HG02870 (cell line): ENCODE data around the gene CSF3.
A peak's percentile ranks its signal among the peaks of the same experiment; 100 is the strongest.

ENCODE experiments used
- ATAC-seq: cut with Tn5 transposase; IDR thresholded peaks from one replicate; pipeline ENCODE4 v1.9.1; 2021; ENCODE audit warnings: mild to moderate bottlenecking, moderate library complexity; ENCODE audit not compliant: unreplicated experiment

Gene CSF3, protein sequence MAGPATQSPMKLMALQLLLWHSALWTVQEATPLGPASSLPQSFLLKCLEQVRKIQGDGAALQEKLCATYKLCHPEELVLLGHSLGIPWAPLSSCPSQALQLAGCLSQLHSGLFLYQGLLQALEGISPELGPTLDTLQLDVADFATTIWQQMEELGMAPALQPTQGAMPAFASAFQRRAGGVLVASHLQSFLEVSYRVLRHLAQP

DNA sequence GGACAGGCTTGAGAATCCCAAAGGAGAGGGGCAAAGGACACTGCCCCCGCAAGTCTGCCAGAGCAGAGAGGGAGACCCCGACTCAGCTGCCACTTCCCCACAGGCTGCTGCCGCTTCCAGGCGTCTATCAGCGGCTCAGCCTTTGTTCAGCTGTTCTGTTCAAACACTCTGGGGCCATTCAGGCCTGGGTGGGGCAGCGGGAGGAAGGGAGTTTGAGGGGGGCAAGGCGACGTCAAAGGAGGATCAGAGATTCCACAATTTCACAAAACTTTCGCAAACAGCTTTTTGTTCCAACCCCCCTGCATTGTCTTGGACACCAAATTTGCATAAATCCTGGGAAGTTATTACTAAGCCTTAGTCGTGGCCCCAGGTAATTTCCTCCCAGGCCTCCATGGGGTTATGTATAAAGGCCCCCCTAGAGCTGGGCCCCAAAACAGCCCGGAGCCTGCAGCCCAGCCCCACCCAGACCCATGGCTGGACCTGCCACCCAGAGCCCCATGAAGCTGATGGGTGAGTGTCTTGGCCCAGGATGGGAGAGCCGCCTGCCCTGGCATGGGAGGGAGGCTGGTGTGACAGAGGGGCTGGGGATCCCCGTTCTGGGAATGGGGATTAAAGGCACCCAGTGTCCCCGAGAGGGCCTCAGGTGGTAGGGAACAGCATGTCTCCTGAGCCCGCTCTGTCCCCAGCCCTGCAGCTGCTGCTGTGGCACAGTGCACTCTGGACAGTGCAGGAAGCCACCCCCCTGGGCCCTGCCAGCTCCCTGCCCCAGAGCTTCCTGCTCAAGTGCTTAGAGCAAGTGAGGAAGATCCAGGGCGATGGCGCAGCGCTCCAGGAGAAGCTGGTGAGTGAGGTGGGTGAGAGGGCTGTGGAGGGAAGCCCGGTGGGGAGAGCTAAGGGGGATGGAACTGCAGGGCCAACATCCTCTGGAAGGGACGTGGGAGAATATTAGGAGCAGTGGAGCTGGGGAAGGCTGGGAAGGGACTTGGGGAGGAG lies at the start of gene CSF3:
Gene CSF3 (plus strand): TSS at position 436 of the 993 bp plus-strand sequence. CDS start 35 bp downstream, at position 471.
- no peak for ATAC-seq

DNA sequence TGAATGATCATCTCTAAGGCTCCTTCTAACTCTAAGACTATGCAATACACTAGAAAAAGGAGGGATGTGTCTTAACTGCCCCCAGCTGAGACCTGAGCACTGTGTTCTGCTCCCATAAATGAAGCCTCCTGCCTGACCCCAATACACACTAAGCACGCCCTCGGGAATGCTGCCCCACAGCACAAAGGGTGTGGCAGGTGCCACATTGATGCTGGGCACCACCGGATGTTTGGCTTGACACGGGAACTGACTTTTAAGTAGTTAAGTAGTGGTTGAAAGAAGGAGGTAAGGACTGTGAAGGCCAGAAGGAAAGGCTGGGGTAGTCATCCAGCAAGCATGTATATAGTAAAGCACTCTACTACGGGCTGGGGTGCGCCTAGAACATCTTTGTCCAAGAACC lies 48.5 kb upstream of the CSF3 start:
- no peak for ATAC-seq

DNA sequence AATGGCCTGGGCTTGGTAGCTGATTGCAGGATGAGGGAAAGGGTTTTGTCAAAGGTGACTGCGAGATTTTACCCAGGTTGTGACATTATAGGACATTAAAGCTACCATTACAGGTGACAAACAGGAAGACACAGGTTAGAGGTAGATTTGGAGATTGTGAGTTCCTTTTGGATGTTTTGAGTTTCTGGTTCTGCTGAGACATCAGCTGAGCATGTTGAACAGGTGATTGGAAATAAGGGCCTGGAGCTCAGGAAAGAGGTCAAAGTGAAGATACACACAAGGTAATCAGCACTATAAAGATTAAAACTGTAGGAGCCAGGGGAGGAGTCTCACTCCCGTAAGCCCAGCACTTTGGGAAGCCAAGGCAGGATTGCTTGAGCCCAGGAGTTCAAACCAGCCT lies 46.5 kb upstream of the CSF3 start:
- ATAC-seq = no peak

DNA sequence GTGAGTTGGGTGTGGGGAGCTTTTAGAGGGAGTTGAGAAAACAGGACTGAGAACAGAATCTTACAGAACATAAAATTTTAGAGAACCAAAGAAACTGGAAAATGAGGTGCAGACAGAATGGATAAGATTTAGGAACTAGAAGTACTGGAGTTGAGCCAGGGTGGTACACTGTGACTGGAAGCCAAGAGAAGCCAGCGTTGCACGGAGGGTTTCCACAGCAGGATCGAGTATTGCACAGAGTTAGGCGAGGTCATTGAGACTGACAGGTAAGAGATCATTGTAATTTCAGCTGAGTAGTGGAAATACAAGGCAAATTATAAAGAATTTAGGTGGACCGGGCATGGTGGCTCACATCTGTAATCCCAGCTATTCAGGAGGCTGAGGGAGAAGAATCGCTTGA lies 45.9 kb upstream of the CSF3 start:
- no peak for ATAC-seq

DNA sequence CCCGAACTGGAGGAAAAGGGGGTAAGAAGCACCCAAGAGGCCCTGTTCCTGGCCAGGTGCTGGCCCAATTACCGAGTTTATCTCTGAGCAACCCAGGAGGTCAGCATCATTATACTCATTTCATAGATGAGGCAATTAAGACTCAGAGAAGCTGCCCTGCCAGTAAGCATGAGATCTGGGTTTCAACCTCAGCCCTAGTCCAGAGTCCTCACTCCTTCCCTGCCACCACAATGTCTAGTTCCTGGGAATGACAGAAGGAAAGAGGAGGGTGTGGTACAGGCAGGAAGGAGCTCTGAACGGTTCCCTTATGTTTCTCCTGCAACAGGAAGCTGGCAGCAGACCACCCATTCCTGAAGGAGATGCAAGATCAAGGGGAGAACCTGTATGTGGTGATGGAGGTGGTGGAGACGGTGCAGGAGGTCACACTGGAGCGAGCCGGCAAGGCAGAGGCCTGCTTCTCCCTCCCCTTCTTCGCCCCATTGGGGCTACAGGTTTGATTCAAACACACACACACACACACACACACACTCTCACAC lies 45.0 kb upstream of the CSF3 start:
- no peak for ATAC-seq

DNA sequence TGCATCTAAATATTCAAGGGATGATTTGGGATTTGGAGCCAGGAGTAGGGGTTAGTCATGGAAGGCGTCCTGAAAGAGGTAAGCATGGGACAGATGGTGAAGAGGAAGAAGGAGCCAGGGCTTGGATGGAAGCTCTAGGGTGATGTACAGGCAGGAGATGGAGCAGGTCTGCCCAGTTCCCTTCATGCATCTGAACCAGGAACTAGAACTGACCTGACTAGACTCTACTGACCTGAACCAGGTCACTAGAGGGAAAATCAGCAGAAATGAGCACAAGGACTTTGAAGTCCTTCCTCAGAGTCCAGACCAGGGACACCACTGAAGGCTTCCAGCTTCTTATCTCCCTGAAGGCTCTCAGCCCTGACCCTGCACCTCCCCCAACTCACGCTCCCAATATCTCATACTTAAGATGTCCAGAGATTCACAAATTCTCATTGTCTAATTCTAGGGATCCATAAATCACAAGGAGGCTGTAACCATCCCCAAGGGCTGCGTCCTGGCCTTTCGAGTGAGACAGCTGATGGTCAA lies 44.1 kb upstream of the CSF3 start:
- no peak for ATAC-seq

DNA sequence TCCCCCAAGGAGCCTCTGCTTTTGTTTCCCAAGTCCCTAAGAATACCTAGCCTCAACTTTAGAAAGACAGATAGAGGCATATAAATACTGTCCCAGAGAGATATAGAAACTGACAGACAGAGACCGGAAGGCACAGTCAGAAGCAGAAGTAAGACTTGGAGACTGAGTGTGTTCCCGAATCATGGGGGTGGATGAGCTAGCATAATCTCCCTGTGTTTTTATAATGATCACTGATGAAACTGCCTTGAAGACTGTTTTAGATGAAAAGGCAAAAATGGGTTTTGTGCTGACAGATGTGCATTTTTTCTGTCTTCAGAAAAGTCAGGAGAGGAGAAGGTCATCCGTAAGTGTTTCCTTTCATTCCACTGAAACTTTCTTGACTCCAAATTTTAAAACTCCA lies 43.0 kb upstream of the CSF3 start:
- no peak for ATAC-seq

DNA sequence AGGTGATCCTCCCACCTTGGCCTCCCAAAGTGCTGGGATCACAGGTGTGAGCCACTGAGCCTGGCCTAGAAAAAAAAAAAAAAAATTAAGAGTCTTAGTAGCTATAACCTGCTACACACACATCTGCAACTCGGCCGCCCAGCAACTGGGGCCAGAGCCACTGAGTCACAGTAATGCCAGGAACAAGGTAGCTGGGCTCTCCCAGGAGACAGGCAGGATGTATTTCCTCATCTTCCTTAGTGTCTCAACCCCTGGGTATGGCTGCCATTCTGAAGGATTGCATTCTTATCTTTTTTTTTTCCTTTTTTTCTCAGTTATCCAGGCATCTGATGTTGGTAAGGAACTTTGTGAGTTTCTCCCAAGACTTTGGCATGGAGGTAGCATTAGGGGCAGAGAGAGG lies 41.7 kb upstream of the CSF3 start:
- no peak for ATAC-seq

DNA sequence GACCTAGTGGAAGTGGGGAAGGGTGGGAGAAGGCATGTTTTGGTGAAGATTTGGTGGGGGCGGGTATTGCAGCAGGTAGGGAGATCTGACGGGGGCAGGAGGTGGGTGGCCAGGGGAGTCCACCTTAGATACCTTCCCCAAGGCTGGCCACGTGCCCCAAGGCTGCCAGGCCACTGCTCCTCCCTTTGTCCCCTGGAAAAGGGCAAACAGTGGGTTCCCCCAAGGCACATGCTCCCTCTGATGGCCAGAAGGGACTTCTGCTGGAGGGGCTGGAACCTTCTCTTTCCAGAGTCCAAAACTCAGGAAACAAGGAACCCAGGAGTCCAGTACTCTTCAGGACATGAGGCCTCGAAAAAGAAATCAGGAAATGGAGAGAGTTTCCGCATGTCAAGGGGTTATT lies 40.8 kb upstream of the CSF3 start:
- no peak for ATAC-seq

DNA sequence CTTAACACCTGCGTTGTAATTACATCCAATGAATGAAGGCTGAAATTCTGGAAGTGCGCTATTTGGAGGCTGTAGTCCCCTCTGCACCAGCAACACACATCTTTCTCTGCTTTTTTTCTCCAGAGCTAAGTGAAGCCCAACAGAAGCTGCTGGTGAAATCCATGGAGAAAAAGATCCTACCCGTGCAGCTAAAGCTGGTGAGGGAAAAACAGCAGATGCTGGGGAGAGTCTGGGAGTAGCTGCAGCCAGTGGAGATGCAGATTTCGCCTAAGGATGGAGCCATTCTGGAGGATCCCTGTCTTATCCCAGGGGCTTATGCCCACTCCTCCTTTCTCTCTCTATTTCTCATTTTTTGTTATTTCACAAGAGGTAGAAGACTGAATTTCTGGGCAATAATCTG lies 39.4 kb upstream of the CSF3 start:
- no peak for ATAC-seq

DNA sequence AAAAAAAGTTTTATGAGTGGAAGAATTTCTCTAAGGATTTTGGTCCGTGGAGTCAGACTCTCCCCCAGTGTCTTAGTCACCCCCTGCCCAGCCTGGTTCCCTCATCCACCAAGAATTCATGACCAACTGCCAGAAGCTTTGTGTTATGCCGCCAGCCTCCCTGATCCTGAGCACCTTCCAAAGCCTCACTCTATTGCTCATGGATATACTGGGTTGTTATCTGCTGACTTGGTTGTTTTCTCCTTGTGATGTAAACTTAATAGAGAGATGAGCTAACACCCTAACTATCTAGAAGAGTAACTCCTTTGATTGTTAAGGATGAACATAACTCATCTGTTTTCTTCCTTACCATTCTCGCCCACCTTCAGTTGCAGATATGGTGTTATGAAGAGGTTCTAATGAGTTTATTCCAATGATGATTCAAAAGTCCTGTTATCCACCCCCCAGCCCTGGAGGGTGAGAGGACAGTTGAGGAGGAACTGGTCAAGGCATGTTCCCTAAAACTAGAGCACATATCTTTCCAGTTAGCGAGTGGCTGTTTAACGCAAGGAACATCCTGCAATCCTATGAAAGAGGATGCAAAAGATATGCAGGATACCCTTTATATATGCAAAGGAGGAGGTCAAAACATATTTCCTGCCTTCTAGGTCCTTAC lies 36.1 kb upstream of the CSF3 start:
- no peak for ATAC-seq

DNA sequence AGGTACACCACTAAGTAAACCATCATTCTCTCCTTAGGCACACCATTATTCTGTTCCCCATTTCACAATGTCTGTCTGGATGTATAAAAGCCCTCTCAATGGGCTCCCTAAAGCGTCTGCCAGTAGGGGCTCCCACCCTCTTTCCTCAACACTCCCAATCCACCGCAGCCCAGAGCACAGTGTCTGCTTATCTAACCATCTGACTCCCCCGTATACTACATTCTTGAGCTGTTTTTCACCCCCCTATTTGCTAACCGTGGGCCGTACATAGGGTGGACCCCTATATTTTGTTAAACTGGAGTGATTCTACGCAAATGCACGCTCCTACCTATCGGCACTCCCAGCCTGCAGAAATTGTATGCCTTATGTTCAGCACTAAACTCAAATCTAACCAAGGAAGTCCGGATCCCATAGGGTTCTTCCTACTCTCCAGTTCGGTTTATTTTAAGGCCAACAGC lies 35.3 kb upstream of the CSF3 start:
- peak; percentile 12 for ATAC-seq

DNA sequence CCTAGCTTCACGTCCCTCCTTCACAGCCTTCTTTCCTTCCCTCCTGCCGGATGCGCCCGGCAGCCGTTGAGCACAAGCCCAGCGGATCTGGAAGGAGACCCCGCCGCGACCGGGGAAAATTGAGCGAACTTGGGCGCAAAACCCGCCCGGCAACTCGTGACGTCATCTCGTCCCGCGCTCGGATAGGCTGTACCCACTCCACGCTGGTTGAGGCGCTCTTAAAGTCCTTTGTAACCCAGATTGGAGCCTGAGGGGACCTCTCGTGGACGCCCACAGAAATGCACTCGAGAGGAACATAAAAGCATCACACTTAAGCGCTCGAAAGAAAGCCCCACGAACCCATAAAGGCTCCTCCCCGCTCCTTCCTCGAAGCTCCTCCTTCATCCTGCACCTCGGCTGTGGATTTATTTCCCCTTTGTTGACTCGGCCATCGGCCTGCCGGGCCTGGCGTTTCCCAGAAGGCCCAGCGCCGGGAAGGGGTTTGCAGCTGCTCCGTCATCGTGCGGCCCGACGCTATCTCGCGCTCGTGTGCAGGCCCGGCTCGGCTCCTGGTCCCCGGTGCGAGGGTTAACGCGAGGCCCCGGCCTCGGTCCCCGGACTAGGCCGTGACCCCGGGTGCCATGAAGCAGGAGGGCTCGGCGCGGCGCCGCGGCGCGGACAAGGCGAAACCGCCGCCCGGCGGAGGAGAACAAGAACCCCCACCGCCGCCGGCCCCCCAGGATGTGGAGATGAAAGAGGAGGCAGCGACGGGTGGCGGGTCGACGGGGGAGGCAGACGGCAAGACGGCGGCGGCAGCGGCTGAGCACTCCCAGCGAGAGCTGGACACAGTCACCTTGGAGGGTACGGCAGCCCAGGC lies 34.7 kb upstream of the CSF3 start, which contains the start of gene PSMD3:
Gene PSMD3 (plus strand): TSS at position 457 of the 856 bp plus-strand sequence. CDS start 164 bp downstream, at position 621.
- ATAC-seq = peak; percentile 91

DNA sequence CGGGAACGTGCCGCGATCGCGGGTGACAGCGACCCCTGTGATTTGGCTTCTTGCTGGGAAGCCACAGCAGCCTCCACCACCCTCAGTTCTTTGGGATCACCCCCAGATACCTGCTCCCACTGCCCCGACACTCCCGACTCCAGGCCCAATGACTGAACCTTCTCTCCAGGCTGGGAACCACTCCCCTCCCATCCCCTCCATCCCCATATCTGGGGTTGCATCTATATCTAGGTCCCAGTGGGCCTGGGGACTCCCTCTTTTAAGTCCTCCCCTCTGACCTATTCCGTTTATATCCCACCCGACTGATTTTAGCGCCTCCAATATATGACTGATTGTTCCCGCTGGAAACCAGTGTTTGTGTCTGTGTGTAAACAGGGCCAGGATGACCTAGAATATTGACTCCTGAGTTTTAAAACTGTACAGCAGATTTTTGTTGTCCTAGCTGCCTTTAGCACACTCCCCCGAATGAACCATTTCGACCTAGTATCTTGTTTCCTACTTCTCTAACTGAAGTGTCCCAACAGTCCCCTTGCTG lies 34.0 kb upstream of the CSF3 start:
- no peak for ATAC-seq

DNA sequence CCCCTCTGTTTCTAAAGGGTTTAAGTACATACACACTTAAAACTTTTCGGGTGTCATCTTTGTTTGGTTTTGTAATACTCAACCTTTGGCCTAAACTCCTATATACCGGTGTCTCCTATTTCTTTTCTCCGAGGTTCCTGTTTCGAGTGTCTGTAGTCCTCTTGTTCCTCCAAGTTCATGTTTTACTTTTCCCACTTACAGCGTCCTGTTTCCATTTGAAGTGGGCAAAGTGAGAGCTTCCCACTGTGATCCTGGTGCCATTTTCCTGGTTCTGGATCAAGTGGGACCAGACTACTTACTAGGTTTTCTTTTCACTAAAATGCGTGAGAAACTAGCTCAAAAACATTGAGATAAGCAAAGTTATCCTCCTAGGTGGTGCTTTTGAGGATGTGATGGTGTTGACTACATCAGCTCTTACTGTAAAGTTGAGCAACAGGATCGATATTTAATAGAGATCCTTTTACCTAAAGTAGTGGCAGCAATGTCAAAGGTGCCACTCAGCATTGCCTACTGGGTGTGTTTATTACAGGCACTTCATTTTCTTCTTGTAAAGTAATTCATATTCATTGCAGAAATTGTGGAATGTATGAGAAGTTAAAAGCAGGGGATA lies 33.4 kb upstream of the CSF3 start:
- ATAC-seq = no peak

DNA sequence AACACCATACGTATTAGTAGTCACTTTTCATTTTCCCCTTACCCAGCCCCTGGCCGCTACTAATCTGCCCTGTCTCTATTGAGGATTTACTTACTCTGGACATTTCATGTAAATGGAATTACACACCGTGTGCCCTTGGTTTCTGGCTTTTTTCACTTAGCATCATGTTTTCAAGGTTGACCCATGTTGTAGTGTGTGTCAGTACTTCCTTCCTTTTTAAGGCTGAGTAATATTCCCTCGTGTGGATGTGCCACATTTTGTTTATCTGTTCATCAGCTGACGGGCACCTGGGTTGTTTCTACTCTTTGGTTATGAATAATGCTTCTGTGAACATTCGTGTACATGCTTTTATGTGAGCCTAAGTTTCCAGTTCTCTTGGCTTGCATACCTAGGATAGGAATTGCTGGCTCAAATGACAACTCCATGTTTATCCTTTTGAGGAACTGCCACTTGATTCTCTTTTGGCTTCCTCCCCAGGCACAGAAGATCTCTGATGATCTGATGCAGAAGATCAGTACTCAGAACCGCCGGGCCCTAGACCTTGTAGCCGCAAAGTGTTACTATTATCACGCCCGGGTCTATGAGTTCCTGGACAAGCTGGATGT lies 26.9 kb upstream of the CSF3 start:
- no peak for ATAC-seq

DNA sequence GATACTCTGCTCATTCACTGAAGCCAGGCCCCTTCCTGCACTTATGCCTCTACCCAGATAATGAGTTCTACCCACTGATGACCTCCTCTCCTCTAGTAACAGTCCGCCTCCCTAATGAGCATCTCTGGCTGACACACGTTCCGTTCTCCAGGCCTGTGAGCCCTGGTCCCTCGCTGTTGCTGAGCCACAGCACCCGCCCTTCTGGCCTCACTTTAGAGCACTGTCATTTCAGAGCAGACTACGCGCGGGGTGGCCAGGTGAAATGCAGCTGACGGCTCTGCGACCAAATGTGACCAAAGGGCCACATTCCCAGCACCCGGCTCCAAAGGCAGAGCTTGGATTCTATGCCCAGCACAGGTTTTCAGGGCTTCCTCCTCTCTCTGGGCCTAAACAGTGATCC lies 20.8 kb upstream of the CSF3 start:
- no peak for ATAC-seq

DNA sequence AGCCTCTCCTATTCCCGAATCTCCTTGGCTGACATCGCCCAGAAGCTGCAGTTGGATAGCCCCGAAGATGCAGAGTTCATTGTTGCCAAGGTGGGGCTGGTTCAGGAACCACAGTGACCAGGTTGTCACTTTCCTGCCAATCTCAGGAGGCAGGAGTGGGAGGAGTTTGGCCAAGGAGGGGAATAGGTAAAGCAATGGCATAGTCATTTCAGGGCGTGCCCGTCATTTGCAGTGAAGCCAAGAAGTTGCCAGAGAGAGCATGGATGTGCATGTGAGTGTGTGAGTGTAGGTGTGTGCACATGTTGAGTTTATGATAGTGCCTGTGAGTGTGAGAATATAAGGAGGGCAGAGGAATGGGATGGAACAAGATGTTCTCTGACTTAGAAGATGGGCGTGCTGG lies 19.8 kb upstream of the CSF3 start:
- ATAC-seq = no peak

DNA sequence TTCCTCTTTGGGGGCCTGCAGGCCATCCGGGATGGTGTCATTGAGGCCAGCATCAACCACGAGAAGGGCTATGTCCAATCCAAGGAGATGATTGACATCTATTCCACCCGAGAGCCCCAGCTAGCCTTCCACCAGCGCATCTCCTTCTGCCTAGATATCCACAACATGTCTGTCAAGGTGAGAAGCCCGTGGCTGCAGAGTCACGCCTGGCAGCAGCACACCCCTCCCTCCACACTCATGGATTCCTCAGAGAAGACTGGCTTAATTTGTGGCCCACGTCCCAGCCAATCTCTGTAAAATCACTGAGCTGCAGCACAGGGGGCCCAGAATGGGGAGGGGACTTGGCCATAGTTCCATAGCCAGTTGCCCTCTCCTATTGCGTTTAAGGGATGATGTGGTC lies 19.1 kb upstream of the CSF3 start:
- no peak for ATAC-seq
